ENCODE measurements around the gene MAN2C1. TPM values are rescaled to one million over a fixed set of nuclear protein-coding genes. Genes with fewer than 3 reads are reported as not detected.

MAN2C1 gene
- total RNA-seq, 6 experiments from 2014 or later, result 45.4 to 120 (median 79.1) TPM

DNA sequence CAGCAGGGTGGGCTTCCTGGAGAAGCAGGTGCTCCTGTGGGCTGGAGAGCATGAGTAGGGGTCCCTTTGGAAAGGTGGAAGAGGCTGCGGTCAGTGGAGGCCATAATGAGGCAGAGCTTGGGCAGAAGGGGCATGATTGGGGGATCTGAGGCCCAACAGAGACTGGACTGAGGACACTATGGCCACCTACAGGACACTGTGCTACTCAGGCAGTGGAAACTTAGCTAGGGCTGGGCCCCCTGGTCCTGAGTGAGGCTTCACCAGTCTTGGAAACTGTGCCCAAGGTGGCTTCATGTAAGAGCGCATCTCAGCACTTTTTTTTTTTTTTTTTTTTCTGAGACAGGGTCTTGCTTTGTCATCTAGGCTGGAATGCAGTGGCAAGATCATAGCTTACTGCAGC, 38.8 kb downstream of the MAN2C1 start:
- Histone ChIP-seq H3K27ac (no peak overlapping the region), H3K9me3 (no peaks in the 10 kb centered on the region), H3K36me3 (no peaks in the 10 kb centered on the region), H3K4me1 (no peaks in the 10 kb centered on the region), H3K4me3 (no peak overlapping the region), H3K27me3 (no peaks in the 10 kb centered on the region)
- intact Hi-C loops (cut with DNase I), result no loop called here
- no peak for TF ChIP-seq POLR2A (IDR thresholded peaks at IDR 0.05)
- TF ChIP-seq, protein P1, sequence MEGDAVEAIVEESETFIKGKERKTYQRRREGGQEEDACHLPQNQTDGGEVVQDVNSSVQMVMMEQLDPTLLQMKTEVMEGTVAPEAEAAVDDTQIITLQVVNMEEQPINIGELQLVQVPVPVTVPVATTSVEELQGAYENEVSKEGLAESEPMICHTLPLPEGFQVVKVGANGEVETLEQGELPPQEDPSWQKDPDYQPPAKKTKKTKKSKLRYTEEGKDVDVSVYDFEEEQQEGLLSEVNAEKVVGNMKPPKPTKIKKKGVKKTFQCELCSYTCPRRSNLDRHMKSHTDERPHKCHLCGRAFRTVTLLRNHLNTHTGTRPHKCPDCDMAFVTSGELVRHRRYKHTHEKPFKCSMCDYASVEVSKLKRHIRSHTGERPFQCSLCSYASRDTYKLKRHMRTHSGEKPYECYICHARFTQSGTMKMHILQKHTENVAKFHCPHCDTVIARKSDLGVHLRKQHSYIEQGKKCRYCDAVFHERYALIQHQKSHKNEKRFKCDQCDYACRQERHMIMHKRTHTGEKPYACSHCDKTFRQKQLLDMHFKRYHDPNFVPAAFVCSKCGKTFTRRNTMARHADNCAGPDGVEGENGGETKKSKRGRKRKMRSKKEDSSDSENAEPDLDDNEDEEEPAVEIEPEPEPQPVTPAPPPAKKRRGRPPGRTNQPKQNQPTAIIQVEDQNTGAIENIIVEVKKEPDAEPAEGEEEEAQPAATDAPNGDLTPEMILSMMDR (IDR thresholded peaks at IDR 0.05), result no peak
- DNase-seq (no peak), ATAC-seq (no peak)
- WGBS (ENCODE audit: insufficient coverage, low coverage, low lambda C conversion rate, missing lambda C conversion rate), result 100% methylated on average over 1 of the region's 2 CpGs

DNA sequence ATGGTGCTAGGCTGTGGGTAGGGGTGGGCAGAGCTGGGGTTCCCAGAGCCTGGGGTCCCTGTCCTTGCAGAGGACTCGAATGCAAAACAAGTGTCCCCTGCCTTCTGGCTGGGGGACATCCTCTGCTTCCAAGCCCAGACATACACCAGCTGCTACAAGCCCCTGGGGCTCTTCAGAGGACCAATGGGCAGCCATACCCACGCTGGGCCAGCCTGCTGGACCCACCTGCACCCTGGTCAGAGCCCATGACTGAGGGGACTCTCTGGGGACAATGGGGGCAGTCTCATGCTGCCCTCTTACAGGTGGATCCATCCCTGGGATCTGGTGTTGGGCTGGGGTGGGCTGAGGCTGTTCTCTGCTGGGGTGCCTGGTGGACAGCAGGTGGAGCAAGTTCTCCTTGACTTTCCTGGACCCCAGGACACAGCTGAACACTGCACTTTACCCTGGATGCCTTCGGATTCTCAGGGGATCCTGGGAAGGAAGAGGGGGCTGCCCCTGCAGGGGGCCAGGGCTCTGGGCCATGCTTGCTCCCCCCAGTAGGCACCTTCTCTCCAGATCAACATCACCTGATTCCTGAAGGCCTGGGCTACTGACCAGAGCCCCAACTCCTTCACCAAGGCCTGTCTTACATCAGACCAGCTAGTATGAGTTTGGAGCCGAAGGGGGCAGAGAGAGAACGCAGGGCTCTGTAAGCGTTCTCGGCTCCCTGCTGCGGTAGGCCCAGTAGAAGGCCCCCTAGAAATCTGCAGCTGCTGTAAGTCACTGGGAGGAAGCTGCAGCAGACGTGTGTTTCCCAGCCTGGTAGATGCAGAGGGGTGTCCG, 39.7 kb downstream of the MAN2C1 start:
- Histone ChIP-seq H3K27ac (no peak overlapping the region), H3K9me3 (no peaks in the 10 kb centered on the region), H3K36me3 (no peaks in the 10 kb centered on the region), H3K4me3 (no peak overlapping the region), H3K27me3 (no peaks in the 10 kb centered on the region), H3K4me1 (no peaks in the 10 kb centered on the region)
- intact Hi-C loops (cut with DNase I), result no loop called here
- no peak for ATAC-seq
- TF ChIP-seq, protein P1 (IDR thresholded peaks at IDR 0.05), result no peak
- TF ChIP-seq POLR2A (IDR thresholded peaks at IDR 0.05), result no peak
- DNase-seq, result no peak
- WGBS (ENCODE audit: insufficient coverage, low coverage, low lambda C conversion rate, missing lambda C conversion rate), result 89% methylated on average over 7 of the region's 10 CpGs

DNA sequence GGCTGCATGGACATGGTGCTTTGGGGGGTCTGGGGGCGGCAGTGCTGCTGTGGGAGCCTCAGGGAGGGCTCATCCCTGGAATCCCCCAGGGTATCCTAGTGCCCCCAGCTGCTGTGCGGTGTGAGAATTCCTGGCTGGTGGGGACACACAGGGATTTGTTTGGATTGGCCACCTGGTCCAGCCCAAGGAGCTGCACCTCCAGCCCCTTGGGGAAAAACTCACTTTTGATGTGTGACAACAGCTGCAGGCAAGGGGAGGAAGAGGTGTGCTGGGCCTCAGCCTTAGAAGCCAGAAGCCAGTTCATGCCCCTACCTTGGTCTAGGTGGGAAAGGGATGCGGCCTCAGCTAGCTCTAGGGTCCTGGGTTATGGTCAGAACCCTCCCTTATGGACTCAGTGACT, 40.9 kb downstream of the MAN2C1 start:
- Histone ChIP-seq H3K27ac (no peak overlapping the region), H3K4me3 (no peak overlapping the region), H3K36me3 (no peaks in the 10 kb centered on the region), H3K9me3 (no peaks in the 10 kb centered on the region), H3K4me1 (no peaks in the 10 kb centered on the region), H3K27me3 (no peaks in the 10 kb centered on the region)
- no peak for ATAC-seq
- no CpG with 5 or more reads among the region's 3 CpGs for WGBS (ENCODE audit: insufficient coverage, low coverage, low lambda C conversion rate, missing lambda C conversion rate)
- no peak for DNase-seq
- TF ChIP-seq POLR2A (IDR thresholded peaks at IDR 0.05), result no peak
- TF ChIP-seq, protein P1 (IDR thresholded peaks at IDR 0.05), result no peak
- intact Hi-C loops (cut with DNase I), result no loop called here

- ATAC-seq (no peak), DNase-seq (no peak)
- WGBS (ENCODE audit: insufficient coverage, low coverage, low lambda C conversion rate, missing lambda C conversion rate), result 77% methylated on average over 4 of the region's 4 CpGs
- intact Hi-C loops (cut with DNase I), result no loop called here
- no peak overlapping the region for H3K4me3 ChIP-seq
- no peaks in the 10 kb centered on the region for H3K36me3 ChIP-seq
- no peak for TF ChIP-seq POLR2A (IDR thresholded peaks at IDR 0.05)
- TF ChIP-seq, protein P1 (IDR thresholded peaks at IDR 0.05), result no peak
- H3K9me3 ChIP-seq, result no peaks in the 10 kb centered on the region
- H3K4me1 ChIP-seq, result no peaks in the 10 kb centered on the region
- no peak overlapping the region for H3K27ac ChIP-seq
- no peaks in the 10 kb centered on the region for H3K27me3 ChIP-seq
Observed at GRCh38 chr15:75327005-75327404, 41.4 kb downstream of the MAN2C1 start.
